ENCODE results near the gene RNF32.
"Not testable (repeated sequence)": the region's sequence is repeated elsewhere in the genome, so short reads cannot be mapped to it uniquely, and the experiment has no call there.

Gene RNF32

DNA sequence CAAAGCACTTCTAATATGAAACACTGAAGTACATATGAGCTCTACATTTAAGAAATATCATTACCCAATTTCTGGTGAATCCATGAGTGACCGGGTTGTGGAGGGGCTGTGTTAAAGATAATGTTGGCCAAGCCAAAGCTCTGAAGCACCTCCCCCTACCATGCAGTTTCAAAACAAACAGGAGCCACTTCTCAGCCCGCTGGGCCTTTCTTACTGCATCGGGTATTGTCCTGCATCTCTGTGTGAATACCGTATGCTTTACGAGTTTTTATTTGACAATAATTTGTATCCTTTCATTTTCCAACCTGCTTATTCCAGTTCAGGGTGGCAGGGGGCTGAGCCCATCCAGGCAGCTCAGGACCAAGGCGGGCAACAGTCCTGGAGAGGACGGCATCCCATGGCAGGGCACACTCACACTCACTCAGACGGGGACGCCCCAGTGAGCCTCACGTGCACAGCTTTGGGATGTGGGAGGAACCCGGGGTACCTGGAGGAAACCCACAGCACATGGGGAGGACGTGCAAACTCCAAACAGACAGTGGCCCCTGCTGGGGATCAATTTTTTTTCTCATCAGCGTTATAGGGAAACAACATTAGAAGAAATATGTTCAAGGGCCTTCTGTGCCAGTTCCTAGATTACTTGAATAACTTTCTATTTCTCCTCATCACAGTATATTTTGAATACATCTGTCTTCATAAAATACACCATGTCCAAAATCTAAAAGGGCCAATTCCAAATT lies 1.9 kb downstream of the RNF32 start:
- DNase-seq: no peak

DNA sequence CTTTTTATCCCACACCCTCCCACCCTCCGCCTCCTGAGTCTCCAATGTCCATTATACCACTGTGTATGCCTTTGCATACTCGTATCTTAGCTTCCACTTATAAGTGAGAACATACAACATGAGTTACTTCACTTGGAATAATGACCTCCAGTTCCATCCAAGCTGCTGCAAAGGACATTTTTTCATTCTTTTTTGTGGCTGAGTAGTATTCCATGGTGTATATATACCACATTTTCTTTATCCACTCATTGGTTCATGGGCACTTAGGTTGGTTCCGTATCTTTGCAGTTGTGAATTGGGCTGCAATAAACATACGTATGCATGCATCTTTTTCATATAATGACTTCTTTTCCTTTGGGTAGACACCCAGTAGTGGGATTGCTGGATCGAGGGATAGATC lies 6.8 kb downstream of the RNF32 start:
- DNase-seq: not testable (repeated sequence)

DNA sequence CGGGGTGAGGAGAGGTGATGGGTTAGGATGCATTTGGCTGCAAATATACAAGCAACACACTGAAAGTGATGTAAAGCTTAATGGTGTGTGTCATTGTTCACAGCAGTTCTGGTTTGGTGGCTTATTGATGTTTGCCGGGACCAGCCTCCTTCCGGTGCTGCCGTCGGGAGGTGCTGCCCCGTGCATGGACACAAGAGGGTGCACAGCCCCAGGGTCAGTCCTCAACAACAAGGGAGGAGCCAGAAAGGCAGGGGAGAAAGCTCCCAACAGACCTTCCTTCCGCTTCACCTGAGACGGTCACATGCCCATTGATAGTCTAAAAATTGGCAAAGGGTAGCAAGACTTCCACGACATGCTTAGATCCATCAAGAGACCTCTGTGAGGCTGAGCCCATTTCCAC lies 9.5 kb downstream of the RNF32 start:
- no peak for DNase-seq

DNA sequence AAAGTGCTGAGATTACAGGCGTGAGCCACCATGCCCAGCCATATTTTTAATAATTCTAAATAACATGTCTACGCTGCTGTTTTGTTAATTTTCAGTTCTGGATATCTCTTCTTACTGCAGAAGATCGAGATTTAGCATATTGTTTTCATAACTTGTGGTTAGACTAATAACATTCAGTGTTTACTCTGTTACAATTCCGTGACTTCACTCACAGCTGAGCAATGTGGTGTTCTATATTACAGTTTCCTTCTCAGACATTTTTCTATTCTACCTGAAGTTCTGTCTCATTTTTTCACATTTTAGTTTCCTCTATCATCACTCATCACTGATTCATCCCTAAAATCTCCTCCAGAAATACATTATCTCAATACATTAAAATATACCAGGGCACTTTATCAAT lies 10.9 kb downstream of the RNF32 start:
- no peak for DNase-seq

DNA sequence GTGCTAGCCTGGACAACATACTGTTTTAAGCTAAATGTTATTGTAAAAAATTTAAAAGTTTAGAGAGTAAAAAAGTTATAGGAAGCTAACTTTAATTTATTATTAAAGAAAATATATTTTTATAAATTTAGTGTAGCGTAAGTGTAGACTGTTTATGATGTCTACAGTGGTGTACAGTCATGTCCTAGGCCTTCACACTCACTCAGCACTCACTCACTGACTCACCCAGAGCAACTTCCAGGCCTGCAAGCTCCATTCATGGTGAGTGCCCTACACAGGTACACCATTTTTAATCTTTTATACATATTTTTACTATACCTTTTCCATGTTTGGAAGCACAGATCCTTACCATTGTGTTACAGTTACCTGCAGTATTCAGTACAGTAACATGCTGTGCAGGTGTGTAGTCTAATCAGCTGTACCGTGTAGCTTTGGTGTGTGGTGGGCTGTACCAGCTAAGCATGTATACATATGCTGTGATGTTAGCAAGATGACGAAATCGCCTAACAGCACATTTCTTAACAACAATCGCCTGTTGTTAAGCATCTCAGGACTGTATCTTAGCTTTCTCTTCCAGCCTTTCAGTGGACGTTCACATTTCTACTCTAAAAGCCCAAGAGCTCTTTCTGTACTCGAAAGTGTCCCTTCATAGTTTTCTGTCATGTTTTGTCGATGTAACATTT lies 12.5 kb downstream of the RNF32 start:
- DNase-seq: no peak

DNA sequence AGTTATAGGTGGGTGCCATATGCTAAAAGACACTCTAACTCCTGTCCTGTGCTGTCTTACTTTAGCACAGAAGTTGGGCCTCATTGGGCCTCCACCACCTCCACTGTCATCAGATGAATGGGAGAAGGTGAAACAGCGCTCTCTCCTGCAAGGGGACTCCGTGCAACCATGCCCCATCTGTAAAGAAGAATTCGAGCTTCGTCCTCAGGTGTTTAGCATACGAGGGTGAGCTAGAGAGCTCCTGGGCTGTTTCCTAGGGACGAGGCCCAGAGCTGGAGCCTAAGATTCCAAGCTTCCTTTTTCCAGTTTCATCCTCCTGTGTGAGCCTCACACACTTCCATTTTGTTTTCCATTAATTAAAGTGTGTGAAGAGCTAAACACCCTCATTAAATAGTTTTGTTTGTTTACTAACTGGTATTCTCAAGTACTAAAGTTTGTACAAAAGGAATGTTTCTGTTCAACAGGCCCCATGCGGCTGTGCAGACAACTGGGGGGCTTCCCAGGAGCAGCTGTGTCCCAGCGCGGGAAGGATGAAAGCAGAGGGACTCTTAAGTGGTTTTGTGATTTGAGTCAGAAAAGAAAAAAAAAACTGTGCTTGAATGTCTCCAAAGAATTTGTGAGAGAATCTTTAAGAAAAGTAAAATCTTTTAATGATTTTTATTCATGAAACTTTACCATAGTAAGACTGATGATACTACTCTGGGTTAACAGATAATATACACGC lies 14.1 kb downstream of the RNF32 start:
- no peak for DNase-seq

DNA sequence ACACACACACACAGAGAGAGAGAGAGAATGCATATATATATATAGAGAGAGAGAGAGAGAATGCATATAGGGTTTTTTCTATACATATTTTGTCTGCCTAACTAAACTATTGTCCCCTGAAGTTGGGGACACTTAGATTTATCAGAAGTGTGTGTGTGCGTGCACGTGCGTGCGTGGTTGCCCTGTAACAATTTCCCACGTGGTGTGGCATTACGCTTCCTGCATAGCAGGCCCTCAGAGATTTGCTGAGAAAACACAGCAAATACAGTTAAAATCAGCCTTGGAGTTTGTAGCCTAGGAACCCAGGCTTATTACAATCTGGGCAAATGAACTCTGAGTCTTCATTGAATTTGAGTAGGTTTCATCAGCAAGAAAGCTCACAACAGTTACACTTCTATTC lies 14.7 kb downstream of the RNF32 start:
- no peak for DNase-seq

DNA sequence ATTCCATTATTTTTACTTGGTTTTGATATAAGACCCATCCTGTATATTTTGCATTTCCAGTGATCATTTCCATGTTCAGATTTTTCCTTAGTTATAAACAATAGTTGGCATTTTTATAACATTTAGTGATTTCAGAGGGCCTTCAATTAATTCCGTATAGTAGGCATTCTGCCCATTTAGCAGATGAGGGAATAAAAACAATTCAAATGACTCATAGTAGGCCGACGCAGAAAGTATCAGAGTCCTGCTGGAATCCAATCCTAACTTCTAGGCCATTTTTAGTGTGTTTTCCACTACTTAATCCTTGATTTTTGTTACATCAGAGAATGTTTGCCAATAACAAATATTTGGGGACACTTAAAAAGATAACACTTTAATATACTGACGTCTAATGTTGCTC lies 15.4 kb downstream of the RNF32 start:
- no peak for DNase-seq

DNA sequence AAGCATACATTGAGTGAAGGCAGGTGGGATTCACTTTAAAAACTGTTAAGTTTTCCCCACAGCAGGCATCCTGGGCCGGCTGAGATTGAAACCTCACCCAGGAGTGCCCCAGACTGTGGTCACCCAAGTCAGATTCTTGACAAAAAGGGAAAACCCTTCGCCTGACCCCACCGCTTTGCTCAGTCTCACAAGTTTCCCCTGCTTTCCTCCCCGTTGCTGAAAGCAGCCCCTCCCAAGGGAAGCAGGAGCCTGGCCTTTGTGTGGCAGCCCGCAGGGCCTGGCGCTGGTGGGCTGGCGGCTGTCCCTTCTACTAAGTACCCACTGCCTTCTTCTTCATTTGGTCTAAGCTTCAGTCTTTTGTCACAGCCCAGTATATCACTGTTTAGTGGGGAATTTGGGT lies 16.0 kb downstream of the RNF32 start:
- no peak for DNase-seq

DNA sequence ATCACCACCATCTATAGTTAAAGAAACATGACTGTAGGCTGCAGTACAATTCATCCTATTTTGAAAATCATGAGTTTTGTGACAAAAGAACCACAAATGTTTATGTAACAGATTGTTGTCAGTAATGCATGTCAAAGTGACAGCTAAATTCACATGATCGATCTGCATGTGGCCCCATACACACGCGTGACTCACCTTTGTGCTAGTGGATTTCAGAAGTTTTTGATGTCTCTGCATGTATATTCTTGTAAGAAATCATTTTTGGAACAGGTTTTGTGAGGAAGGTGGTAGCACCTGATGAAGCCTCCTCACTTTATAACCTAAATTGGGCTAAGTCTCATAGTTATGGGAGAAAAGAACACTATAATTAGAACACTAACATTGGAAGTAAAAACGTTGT lies 17.1 kb downstream of the RNF32 start:
- no peak for DNase-seq

DNA sequence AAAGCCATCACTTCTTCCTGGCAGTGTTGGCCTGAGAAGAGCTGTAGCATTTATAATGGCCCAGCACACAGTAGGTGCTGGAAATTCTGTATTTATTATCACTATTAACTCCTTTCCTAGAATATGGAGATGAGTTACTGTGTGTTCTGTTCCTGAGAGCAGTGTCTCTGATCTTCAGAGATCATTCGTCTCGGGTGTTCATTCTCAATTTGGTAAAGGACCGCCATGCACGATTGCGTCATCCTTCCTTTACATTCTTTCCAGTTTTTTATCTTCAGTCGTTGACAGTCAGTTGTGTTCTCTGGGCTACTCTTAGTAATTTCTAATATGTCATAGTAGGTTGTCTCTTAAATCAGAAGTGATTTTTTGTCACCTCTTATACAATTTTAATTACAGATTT lies 18.6 kb downstream of the RNF32 start:
- no peak for DNase-seq

DNA sequence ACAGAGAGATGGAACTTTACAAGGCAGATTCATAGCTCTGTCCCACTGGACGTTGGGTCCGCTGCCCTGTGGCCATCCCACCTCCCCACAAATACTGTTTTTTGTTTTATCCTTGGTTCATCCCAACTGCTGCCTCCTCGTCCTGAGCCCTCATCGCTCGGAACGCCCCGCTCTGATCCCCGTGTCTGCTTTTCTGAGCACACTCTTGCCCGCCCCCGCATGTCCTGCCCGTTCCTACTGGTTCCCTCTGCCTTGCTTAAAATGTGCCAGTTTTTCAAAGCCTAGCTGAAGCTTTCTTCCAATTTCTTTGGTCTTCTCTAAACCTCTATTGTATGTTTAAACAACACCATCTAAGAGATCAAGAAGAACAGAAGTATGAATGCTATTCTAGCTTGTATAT lies 19.4 kb downstream of the RNF32 start:
- no peak for DNase-seq

DNA sequence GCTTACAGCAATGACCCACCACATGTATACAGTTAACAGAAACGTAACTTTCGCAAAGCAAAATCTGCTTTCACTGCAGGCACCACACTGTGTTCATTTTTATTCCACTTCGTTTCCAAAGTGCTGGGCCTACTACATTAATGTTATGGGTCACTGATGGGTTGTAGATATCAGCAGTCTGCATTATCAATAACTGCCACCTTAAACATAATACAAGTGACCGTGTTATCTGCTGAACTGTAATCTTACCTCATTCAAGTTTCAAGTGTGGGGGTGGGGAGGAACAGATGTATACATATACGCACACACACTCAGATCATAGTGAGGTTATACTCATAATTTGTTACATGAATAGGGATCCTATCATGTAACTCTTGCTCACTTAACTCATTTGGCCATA lies 21.1 kb downstream of the RNF32 start:
- no peak for DNase-seq

DNA sequence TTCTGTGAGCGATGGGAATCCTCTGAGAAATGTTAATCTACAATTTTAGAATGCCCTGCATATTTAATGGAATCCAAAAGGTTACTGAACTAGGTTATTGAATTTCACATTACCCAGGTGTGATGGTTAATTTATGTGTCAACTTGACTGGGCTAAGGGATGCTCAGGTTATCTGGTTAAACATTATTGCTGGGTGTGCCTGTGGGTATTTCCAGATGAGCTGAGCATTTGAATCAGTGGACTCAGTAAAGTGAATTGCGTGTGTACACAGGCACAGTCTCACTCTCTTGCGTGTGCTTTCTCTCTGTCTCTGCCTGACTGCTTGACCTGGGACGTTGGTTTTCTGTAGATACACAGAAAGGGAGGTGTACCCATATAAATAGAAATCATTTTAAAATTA lies 21.7 kb downstream of the RNF32 start:
- no peak for DNase-seq

DNA sequence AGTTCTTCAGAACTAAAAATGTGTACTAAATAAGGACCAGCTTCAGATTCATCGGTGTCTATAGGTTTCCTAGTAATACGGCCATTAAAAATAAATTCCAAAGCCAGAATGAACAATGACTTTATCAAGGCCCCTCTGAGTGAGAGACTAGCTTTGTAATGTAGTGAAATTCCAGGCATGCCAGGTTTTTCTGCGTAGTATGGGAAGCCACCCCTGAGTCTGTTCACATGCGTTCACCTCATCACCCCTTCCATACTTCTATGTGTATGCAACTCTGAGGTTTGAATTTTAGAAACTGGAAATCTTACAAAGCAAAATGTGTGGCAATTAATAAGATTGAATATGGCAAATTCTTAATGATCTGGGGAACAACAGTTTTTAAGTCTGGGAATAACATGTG lies 24.5 kb downstream of the RNF32 start:
- no peak for DNase-seq

DNA sequence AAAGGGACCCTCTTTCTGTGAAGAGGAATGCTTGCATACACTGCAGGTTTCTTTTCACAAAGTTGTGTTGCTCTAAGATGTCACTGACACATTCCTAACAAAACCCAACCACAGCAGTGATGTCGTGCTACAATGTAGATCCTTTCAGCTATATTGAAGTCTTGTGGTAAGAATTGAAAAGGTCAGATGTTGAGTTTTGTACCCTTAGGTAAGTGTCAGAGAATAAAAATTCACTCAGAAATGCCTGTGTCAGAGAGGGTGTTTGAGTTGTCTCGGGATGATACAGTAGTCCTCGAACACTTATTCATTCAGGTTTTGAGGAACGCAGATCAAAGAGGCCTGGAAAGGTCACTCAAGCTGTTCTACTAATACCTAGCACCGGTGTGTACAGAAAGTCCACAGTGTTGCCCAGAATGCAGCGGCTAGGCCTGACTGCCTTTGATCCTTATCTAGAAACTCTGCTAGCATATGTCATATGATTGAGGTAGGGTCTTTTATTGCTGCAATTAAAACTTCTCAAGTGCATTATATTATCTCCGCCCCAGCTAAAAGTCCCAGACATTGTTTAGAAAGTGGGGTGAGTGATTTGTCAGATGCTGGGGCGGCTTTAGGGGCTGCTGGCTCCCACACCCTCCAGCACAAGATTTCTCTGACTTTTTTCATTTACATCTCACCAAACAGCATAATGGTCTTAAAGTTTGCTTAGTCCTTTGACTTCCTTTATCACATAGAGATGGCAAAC lies 26.0 kb downstream of the RNF32 start:
- no peak for DNase-seq

DNA sequence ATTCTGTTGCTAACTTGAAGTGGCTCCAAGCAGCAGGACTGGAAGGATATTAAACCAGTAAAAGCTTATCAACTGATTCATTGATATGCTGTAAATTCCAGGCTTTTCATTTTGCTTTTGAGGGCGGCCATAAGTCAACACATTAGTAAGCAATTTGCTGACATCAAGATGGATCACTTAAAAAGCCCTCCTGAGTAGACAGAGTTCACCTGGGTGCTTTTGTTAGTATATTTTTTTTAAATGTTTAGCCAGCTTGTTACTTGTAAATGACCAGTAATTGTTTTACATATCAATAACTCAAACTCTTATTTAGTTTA lies 26.5 kb downstream of the RNF32 start:
- no peak for DNase-seq

DNA sequence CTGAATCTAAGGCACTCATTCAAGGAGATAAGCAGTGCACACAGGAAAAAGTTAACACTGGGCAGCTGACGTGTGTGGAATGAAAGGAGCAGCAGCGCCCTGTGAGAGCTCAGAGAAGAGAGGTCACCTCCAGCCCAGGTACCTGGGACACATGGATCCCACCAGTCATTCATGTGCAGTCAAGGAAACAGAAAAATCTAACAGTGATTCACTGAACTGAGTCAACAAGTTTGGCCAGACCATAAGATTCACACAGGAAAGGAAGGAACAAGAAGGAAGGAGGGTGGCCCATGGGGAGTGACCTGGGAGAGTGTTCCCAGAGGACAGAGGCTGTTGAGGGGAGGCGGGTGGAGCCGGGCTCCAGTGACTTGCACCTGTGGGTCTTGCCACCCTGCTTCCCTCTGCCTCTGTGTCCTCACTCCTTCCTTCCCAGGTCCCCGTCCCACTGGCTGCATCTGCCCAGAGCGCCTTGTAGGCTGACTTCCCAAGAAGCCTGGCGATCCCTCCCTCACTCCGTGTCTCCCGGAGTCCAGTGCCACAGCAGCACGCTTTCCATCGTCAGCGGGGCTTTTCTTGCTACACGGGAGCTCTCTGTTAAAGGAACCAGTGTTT lies 27.7 kb downstream of the RNF32 start:
- DNase-seq: no peak

DNA sequence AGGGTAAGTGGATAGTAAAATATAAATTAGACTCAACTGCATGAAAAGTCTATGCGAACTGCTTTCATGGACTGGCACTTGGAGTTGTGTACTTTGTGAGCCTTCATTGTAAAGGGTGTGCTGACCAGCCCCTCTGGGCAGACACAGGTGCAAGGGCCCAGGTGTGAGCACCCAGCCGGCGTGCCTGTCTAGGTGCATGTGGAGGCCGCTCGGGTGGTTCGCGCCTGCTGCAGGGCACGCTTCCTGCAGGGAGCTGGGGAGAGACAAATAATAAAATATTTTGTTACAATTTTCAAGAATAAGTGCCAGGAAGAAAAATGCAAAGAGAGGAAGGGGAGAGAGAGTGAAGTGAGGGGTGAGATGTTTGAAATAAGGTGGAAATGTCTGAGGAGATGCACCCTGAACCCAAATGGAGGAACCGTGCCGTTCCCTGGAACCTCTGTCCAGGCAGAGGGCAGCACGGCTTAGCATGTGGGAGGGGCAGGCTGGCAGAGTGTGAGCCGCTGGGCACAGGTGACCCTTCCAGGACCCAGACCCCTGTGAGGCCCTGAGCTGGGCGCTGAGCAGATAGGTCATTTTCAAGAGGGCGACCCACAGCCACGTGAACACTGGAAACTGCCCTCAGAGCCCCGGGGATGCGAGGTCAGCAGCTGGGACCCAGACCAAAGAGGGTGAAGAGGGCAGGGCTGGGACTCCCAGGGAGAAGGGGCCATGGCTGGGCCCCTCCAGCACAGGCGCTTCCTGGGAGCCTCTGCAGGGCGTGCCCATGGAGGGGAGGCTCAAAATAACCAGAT lies 28.7 kb downstream of the RNF32 start:
- DNase-seq: no peak

DNA sequence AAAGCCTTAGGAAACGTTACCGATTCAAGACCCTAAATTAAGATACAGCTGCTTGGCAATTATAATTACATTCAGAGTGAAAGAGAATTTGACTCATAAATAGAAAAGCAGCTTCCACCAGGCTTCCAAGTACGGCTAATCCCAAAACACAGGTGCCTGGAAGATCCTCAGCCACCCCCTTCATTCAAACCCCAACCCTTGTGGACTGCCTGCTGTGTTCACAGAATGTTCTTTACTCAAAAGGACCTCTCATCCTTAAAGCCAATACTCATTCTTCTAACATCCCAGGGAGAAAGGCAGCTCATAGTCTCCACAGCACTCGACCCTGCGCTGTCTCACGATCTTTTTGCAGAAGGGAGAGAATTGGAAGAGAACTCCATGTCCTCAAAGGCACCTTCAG lies 32.9 kb downstream of the RNF32 start:
- DNase-seq: no peak

DNA sequence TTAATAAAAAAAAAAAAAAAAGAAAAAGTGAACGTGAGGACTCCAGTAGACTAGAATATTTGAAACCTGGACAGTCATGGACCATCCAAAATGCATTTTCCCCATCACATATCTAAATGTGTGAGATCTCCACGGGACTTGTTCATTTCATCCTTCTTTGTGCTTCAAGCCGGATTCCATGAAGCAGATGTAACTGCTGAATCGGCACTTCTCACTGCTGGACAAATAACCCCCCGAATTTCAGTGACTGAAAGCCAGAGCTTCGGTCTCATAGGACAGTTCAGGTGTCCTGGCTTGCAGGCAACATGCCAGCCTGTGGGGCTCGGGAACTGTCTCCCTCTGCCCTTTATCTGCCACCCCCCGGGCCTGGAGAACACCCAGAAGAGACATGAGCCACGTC lies 33.3 kb downstream of the RNF32 start:
- no peak for DNase-seq

DNA sequence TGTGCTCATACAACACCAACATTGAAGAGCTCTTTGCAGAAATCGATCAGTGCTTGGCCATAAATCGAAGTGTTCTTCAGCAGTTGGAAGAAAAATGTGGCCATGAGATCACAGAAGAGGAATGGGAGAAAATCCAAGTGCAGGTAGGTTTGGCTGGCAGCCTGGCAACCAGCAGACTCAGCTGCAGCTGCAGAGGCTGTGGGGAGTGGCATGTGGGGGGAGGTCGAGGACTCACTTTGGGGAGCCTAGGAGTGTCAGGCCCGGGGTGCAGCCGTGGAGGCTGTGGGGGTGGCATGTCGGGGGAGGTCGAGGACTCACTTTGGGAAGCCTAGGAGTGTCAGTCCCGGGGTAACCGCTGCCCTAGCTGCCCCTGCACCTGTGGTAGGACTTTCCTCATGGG lies 35.1 kb downstream of the RNF32 start:
- DNase-seq: no peak

All from stimulated activated CD4-positive, alpha-beta T cell treated with anti-CD3 and anti-CD28 coated beads, Interleukin-4, amount 100 ng/mL, for 24 hours (primary cell).